Medulla oblongata (tissue), 1 donor: Measurements from ENCODE around the gene ULBP1.
"Not testable (repeated sequence)": the region's sequence is repeated elsewhere in the genome, so short reads cannot be mapped to it uniquely, and the experiment has no call there.

Experiments
- DNase-seq: peaks from one replicate; pipeline ENCODE4 v3.0.0-alpha.2; 2015; ENCODE audit errors: extremely low spot score

Gene ULBP1

DNA sequence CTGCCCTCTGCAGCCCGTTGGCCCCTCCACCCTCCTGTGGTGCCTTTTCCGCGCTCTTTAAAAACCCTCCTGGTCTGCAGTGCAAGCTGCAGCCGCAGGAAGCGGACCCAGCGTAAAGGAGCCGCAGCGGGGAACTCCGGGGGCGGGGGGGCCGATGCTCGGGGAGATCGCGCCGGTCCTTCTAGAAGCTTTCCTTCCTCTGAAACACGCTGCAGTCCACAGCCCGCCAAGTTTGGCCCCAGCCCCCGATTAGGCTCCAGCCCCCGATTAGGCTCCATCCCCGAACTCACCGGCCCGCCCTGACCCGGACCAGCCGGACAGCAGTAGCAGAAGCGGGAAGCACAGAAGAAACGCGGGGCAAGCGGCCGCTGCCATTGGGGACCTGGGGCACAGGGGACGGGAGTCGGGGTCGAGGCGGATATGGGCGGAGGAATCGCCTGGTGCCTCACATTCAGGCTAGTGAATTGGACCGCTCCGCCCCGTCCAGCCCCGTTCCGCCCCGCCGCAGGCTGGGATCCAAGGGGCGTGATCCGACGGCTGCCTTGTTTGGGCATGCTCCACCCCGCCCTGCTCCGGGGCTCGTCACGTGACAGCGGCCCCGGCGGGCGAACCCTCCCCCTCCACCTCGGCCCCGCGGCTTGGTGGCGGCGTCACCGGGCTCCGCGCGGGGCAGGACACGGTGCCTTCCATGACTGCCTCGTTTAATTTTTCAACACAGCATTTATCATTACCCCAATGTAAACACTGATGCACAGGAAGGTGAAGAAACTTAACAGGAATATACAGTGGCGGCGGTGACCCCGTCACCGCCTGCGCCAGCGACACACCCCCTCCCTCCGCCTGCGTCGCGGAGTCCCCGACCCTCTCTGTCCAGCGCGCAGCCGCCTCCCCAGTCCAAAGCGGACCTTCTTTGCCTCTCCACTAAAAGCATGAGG is 41.3 kb downstream of the ULBP1 start:
- peak; percentile 80 for DNase-seq

DNA sequence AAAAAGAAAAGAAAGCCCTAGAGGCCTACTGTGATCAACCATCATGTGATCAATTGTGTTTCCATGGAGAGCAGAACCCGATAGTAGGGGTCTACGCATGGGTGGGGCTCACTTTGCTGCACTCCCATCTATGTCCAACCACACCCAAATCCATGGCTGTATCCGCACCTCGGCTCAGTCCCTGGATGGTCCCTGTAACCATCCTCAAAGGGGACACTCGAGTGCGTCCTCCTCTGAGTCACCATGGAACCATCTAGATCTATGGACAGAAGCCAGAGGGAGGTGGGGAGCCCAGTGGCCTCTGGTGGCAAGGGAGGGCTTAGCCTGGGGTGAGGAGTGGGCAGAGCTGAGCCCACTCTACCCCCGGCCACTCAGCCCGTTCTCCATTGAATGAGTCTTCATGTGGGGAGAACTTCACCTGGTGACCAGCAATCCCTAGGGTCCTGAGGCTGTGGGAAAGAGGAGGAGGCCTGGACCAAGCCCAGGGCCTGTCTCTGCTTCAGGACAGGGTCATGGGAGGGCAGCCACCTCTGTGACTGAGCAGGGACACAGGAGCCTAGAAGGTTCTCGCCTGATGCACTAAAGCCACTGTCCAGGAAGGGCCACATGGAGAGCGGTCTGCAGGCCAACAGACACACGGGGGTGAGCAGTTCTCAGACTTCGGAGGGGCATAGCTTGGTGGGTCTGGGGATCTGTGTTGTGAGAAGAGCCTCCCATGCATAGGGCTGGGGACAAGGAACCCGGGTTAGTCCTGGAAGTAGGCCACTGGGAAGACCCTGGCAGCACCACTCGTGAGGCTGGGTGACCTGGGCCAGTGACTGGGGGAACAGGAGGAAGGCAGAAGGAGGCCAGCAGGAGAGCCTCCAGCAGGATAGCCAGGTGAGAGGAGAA is 42.3 kb downstream of the ULBP1 start:
- no peak for DNase-seq

DNA sequence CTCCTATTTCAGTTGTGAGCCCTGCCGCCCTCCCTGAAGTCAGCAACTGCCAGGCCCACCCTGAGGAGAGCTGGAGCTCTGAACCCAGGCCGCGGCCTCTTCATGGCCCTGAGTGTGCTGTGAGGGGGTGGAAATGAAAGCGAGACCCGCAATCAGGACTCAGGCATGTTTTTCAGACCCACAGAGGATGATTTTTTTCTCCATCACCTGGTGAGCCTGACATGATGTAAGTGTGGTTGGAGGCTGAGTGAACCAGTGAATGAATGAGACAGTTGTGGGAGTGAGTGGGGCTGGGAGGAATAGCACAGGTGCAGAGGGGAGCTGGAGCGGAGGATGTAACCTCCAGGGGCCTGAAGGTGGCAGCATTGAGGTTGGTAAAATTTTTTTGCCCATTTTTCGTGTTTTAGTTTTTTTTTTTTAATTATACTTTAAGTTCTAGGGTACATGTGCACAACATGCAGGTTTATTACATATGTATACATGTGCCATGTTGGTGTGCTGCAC is 43.3 kb downstream of the ULBP1 start:
- no peak for DNase-seq

DNA sequence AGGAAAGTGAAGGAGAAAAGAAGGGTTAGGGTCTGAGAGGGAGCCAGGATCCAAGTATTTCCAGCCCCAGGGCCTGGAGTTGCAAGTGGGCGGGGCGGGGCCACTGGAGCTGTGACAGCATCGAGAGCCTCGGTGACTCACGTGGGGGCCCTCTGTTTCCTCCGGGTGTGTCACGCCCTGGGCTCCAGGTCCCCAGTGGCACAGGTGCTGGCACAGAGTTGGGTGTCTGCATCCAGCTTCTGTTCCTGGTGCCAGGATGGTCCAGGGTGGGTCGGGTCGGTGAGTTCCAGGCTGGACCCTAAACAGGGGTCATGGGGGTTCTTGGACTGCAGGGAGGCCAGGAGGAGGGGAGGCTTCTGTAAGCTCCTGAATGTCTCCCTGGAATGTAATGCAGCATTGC is 44.8 kb downstream of the ULBP1 start:
- no peak for DNase-seq

DNA sequence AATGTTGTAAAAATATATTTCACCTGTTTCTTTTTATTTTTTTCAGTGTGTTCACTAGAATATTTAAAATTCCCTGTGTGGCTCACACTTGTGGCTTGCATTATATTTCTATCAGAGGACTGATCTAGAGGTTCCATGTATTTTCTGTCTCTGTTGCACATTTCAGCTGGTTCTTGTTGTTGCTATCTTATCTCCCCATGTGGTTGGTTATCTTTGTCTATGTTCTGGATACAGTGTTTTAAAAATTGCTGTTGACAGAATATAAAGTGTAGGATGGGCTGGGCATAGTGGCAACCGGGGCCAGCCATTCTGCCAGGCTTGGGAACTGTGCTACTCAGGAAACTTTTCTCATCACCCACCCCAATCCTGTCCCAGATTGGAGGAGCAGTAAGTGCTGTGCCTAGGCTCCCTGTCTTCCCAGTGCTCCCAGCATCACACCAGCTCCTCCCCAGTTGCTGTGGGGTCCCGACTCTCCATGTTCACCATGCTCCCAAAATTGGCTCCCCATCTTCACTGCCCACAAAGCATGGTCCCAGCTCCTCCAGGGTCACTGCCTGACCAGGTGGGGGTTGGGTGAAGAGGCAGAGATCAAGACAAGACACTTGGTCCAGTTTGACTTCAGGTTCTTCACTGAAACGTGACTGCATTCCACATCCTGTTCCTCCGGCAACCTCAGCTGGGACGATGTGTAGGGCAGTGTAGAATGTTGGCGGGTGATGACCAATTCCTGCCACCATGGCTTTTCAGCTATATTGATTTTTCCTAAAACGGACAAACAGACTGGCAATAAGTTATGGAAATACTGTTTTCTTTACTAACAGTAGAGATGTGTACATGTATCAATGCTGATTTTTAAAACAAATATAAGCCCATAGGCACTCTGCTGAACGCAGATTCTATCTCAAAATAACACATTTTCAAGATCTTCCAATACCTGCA is 49.4 kb downstream of the ULBP1 start:
- not testable (repeated sequence) for DNase-seq

DNA sequence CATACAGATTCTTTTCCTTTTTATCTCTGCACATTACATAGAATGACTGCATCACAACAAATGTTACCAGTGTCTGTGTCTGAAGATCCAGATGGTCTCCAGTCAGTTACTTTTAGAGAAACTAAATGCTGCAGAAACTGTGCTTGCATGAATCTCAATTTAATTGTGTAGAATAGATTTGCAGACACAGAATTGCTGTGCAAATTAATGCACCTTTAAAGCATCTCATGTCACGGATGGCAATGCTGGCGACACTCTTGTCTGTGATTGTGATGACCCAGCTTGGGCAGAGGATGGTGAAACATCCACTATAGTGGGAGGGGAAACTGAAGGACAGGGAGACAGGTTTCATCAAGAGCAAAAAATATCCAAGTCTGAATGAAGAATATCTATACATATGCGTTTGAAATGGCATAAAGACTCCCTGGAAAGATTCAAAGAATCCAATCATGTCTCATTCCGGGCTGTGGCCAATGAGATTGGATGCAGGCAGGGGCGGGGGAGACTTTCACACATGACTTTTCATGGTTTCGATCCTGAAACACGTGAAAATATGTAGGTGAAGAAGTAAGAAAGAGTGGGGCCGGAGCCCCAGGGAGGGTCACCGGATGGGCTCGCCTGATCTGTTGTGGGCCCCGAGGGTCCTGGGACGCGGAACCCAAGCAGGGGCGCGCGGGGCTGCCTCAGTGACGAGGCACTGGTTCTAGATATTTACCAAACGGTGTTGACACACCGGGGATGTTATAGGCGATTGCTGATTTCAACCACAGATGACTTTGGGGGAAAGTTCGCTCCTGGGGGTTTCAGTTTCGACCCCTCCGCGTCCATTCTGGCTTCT is 50.3 kb downstream of the ULBP1 start:
- not testable (repeated sequence) for DNase-seq

DNA sequence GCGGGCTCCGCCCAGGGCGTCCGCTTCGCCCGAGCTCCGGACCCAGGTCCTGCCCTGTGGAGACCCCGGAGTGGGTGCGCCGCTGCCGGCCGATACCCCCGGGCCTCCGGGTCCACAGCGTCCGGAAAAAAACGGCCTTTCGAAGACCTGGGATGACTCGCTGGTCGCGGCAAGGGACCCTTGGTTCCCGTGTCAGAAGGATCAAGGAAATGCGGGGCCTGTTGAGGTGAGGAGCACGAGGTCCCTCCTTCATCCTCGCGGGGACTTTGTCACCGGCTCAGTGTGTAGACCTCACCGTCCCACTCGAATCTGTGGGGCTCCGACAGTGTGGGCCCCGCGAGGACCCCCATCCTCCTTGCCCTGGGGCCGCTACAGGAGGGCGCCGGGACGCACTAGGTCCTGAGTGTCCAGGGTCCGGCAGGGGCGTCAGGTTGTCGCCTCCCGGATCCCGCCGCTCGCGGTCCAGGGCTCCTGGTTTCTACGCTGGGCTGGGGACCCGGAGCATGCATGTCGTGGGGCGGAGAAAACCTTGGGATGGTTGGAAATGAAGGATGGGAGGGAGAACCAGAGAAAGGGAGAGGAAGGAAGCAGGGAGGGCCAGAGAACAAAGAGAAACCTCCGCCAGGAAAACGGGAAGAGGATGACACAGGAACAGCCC is 51.0 kb downstream of the ULBP1 start:
- not testable (repeated sequence) for DNase-seq

DNA sequence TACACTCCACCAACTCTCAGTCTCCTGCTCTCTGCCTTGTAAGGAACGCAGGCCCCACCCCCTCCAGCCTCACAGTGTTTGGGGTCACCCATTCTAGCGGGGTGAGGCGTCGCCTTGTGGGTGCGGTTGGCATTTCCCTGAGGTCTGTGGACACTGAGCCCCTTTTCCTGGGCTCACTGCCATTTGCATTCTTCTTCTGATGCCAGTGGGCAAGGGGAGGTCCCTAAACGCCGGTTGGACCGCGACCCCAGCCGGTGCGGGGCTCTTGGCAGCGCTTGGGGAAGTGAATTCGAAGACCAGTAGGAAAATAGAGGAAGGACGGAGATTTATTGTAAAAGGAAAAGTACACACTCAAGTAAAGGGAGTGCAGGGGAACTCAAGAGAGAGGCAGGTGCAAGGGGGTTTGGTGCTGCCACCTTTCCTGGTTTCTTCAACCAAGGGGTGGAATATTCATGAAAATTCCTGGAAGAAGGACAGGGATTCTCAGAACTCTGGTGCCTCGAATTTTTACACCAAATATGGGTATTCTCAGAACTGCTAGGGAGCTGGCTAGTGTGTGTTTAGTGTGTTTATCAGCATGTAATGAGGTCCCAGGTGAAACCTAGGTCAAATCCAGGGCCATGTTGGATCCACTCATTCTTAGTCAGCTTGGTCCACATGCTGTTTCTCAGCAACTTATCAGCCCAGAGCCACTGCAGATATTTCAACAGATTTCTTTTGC is 51.7 kb downstream of the ULBP1 start:
- not testable (repeated sequence) for DNase-seq

DNA sequence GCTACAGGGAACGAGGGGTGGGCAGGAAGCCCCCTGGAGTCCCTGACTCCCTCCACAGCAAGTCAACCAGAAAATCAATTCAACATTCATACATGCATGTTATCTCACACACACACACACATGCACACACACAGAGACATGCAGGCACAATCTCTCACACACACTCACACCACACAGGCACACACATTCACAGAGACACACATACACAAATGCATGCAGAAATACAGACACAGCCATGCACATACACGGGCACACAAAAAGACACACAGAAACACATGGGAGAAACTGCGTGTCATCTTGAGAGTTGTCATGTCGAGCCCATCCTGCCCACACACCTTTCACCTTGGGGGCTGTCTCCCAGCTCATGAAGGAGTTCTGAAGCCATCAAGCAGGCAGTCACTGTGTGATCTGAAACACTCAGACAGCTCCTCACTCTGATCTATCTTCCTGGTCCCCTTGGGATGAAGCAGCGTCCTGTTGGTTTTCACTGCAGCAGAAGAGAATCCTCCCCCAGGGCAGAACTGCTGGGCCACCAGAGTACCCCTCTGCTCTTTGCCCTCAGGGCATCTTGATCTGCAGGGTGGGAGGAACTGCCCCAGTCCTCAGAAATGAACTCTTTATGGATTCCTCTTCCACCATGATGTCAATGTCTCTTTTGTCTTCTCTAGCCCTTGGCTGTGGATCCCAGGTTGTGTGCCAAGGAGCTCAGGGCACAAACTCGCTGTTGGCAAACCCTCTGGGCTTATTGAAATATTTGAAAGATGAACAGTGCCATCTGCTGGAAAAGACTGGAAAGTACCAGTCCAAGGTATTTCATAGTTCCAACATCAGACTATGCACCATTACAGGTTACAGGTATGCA is 52.8 kb downstream of the ULBP1 start:
- peak; percentile 93 for DNase-seq

DNA sequence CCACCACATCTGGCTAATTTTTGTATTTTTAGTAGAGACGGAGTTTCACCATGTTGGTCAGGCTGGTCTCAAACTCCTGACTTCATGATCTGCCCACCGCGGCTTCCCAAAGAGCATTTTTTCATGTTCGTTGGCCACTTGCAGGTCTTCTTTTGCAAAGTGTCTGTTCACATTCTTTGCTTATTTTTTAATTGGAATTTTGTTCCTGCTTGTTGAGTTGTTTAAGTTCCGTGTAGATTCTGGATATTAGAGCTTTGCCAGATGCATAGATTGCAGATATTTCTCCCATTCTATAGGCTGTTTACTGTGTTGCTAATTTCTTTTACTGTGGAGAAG is 53.4 kb downstream of the ULBP1 start:
- not testable (repeated sequence) for DNase-seq

DNA sequence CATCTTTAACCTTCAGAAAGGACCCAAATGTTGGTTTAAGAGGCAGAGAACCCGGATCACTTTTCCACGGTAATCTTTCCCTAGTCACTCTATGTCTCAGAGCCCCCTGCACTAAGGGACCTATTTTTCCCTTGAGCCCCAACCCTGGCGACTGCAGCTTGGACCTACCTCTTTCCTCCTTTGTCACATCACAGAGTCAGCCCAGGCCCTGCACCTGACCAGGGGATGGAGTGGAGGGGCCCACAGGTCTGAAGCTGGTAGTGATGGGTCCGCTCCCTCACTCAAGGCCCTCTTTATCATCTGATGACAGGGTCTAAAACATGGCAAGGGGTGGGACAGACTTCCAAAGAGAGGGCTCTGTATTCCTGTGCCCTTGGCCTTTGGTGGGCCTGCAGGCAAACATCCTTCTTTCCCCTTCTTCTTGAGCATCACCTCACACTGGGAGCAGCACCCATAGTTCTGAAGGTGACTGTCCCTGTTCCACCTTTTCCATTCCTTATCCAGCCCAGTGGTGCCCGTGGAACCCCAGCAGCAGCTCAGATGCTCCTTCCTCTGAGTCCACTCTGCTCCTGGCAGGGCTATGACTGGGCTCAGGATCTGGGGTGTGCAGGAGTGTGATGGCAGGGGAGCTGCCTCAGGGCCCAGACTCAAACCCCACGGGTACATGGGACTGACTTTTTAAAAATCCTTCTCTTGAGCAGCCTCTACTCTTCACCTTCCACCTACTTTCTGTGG is 55.3 kb downstream of the ULBP1 start:
- no peak for DNase-seq

DNA sequence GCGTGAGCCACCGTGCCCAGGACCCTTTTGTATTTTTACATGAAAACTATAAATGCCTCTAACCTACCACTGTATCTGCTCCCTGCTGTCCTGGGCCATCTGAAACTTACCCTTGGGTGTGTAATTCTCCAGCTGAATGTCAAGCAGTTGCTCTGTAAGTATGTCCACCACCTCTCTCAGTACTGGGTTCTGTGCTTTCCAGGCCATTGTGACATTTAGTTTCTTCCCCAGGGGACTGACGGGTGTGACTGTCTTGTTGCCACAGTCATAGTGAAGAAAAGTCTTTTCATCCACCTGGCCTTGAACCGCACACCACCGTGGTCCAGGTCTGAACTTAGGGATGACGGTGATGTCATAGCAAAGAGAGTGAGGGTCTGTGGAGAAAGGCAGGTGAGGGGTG is 58.1 kb downstream of the ULBP1 start:
- DNase-seq: not testable (repeated sequence)
